ENCODE data around the gene CDH20. TPM values are rescaled to one million over a fixed set of nuclear protein-coding genes. Genes with fewer than 3 reads are reported as not detected.

Gene CDH20
- total RNA-seq = 20.8 TPM

GRCh38 chr18:61333271-61333745 lies at the start of gene CDH20:
Gene CDH20, plus strand, starts transcription at chr18:61333430.

Small RNA genes within 50 kb of the gene (small RNA-seq; reads per million reads assigned to genes)
- not detected for gene RNU6-116P

All from diencephalon (tissue), 1 donor.